Measurements from ENCODE around the gene ADAM12.

The ADAM12 gene

GRCh38 chr10:126301701-126302475 is 86.4 kb downstream of the ADAM12 start:
- Histone ChIP-seq H3K79me2 (ENCODE audit: insufficient read depth, low read length) (no peaks in the 10 kb centered on the region), H3K36me3 (ENCODE audit: insufficient read depth, low read length) (no peaks in the 10 kb centered on the region), H2AFZ (ENCODE audit: low read depth, low read length) (no peak overlapping the region), H4K20me1 (ENCODE audit: insufficient read depth, low read length) (no peaks in the 10 kb centered on the region), H3K4me2 (ENCODE audit: insufficient read depth, low read length) (no peak overlapping the region), H3K27me3 (ENCODE audit: insufficient read depth, low read length, poor library complexity) (no peaks in the 10 kb centered on the region), H3K27ac (ENCODE audit: low read length) (no peak overlapping the region), H3K4me1 (ENCODE audit: insufficient read depth, low read length) (no peaks in the 10 kb centered on the region), H3K9ac (ENCODE audit: low read depth, low read length) (no peak overlapping the region), H3K4me3 (ENCODE audit: low read depth in 1 of 2, low read length in 2 of 2) (no peak overlapping the region), H3K9me3 (ENCODE audit: insufficient read depth, low read length, severe bottlenecking) (no peaks in the 10 kb centered on the region)
- DNase-seq (no peak), ATAC-seq (ENCODE audit: insufficient read depth, low read depth) (no peak)
- TF ChIP-seq CTCF (IDR thresholded peaks at IDR 0.05; ENCODE audit: borderline replicate concordance, extremely low read depth, low read length, poor library complexity, severe bottlenecking): no peak
- TF ChIP-seq EZH2 (IDR thresholded peaks at IDR 0.05; ENCODE audit: borderline replicate concordance, low read depth, low read length, severe bottlenecking): no peak

- no peak overlapping the region for H3K9ac ChIP-seq (ENCODE audit: low read depth, low read length)
- no peak overlapping the region for H3K4me3 ChIP-seq (ENCODE audit: low read depth in 1 of 2, low read length in 2 of 2)
- TF ChIP-seq CTCF (IDR thresholded peaks at IDR 0.05; ENCODE audit: borderline replicate concordance, extremely low read depth, low read length, poor library complexity, severe bottlenecking) (no peak), EZH2 (IDR thresholded peaks at IDR 0.05; ENCODE audit: borderline replicate concordance, low read depth, low read length, severe bottlenecking) (no peak)
- no peak overlapping the region for H3K27ac ChIP-seq (ENCODE audit: low read length)
- H3K9me3 ChIP-seq (ENCODE audit: insufficient read depth, low read length, severe bottlenecking): no peaks in the 10 kb centered on the region
- no peaks in the 10 kb centered on the region for H3K36me3 ChIP-seq (ENCODE audit: insufficient read depth, low read length)
- DNase-seq: no peak
- ATAC-seq (ENCODE audit: insufficient read depth, low read depth): no peak
- no peaks in the 10 kb centered on the region for H3K79me2 ChIP-seq (ENCODE audit: insufficient read depth, low read length)
- H3K4me2 ChIP-seq (ENCODE audit: insufficient read depth, low read length): no peak overlapping the region
- no peaks in the 10 kb centered on the region for H4K20me1 ChIP-seq (ENCODE audit: insufficient read depth, low read length)
- no peaks in the 10 kb centered on the region for H3K4me1 ChIP-seq (ENCODE audit: insufficient read depth, low read length)
- H2AFZ ChIP-seq (ENCODE audit: low read depth, low read length): no peak overlapping the region
- no peaks in the 10 kb centered on the region for H3K27me3 ChIP-seq (ENCODE audit: insufficient read depth, low read length, poor library complexity)
These were observed 93.8 kb downstream of the ADAM12 start for GRCh38 chr10:126294451-126294850.

DNA sequence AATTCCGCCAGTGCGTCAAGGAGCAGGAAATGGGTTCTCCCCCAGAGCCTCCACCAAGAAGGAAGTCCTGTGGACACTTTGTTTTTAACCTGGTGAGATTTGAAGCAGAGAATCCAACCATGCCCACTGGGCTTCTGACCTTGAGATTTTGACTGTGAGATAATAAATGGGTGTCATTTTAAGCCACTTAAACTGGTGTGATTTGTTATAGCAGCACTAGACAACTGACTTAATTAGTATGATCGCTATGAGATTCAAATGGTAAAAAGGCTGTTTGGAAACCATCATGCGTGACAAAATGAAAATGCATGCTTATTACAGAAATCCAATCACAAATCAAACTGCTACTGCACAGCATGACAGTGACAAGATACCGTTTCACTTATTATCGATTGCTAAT is 98.0 kb downstream of the ADAM12 start:
- DNase-seq: no peak
- no peak for ATAC-seq (ENCODE audit: insufficient read depth, low read depth)
- Histone ChIP-seq H3K36me3 (ENCODE audit: insufficient read depth, low read length) (no peaks in the 10 kb centered on the region), H3K4me2 (ENCODE audit: insufficient read depth, low read length) (no peak overlapping the region), H3K9me3 (ENCODE audit: insufficient read depth, low read length, severe bottlenecking) (no peaks in the 10 kb centered on the region), H2AFZ (ENCODE audit: low read depth, low read length) (no peak overlapping the region), H3K27ac (ENCODE audit: low read length) (no peak overlapping the region), H4K20me1 (ENCODE audit: insufficient read depth, low read length) (no peaks in the 10 kb centered on the region), H3K79me2 (ENCODE audit: insufficient read depth, low read length) (no peaks in the 10 kb centered on the region), H3K4me1 (ENCODE audit: insufficient read depth, low read length) (no peaks in the 10 kb centered on the region), H3K4me3 (ENCODE audit: low read depth in 1 of 2, low read length in 2 of 2) (no peak overlapping the region), H3K9ac (ENCODE audit: low read depth, low read length) (no peak overlapping the region), H3K27me3 (ENCODE audit: insufficient read depth, low read length, poor library complexity) (no peaks in the 10 kb centered on the region)
- TF ChIP-seq EZH2 (IDR thresholded peaks at IDR 0.05; ENCODE audit: borderline replicate concordance, low read depth, low read length, severe bottlenecking): no peak
- no peak for TF ChIP-seq CTCF (IDR thresholded peaks at IDR 0.05; ENCODE audit: borderline replicate concordance, extremely low read depth, low read length, poor library complexity, severe bottlenecking)
